Gastroesophageal sphincter (tissue), 4 donors: Measurements from ENCODE around the gene NOSIP. TPM values are rescaled to one million over a fixed set of nuclear protein-coding genes. Genes with fewer than 3 reads are reported as not detected.

Experiments used
- ATAC-seq: fragments of 150-250 bp; one replicate; pipeline ENCODE4 v1.9.1; 2016; ENCODE audit warnings: mild to moderate bottlenecking, moderate library complexity
- H3K27ac ChIP-seq, 4 donors: fragments of 200-600 bp; sonication (generic) in 3 of 4; 1 replicate in 3 of 4; 2 replicates in 1 of 4; pipeline ENCODE4 v1.5.1; 2016 to 2019
- H3K27me3 ChIP-seq: fragments of 200-600 bp; sonication (generic); one replicate; pipeline ENCODE4 v1.5.1; 2019
- H3K36me3 ChIP-seq, 2 donors: fragments of 200-600 bp; sonication (generic); one replicate each; pipeline ENCODE4 v1.5.1; 2019; ENCODE audit warnings: control low read depth in 1 of 2
- H3K4me1 ChIP-seq, 3 donors: fragments of 200-600 bp; sonication (generic); 1 replicate in 2 of 3; 2 replicates in 1 of 3; pipeline ENCODE4 v1.5.1; 2016 to 2019; ENCODE audit warnings: control low read depth in 2 of 3
- H3K4me3 ChIP-seq, 2 donors: fragments of 200-600 bp; sonication (generic); one replicate each; pipeline ENCODE4 v1.5.1; 2019; ENCODE audit warnings: mild to moderate bottlenecking in 1 of 2, moderate library complexity in 1 of 2
- H3K9me3 ChIP-seq, 3 donors: fragments of 200-600 bp; sonication (generic); one replicate each; pipeline ENCODE4 v1.5.1; 2017 to 2019; ENCODE audit warnings: control low read depth in 2 of 3
- EP300 ChIP-seq: sonication (generic); formaldehyde crosslinking; IDR thresholded peaks from one replicate; pipeline ENCODE4 v1.6.1; 2017; ENCODE audit warnings: antibody characterized with exemption, mild to moderate bottlenecking
- POLR2A ChIP-seq, 2 donors: fragments of 450-650 bp; IDR thresholded peaks; one replicate each; pipeline ENCODE4 v1.6.1; 2017; ENCODE audit warnings: antibody characterized with exemption in 2 of 2, mild to moderate bottlenecking in 2 of 2, moderate library complexity in 1 of 2
- POLR2AphosphoS5 ChIP-seq: sonication (generic); formaldehyde crosslinking; IDR thresholded peaks from one replicate; pipeline ENCODE4 v1.6.1; 2017; ENCODE audit warnings: antibody characterized with exemption
- WGBS, 2 donors: methylation state at CpG; one replicate each; pipeline ENCODE4 v1.1.5; 2018; ENCODE audit warnings: low coverage in 1 of 2; 5-methylcytosine and 5-hydroxymethylcytosine counted together
- total RNA-seq, 4 donors: library from RNA; depleted of rRNA; stranded (reverse); fragments of >200 nt; gene quantifications; one replicate each; pipeline ENCODE4 v1.1.0, GENCODE V29; 2016
- TF ChIP-seq, protein P1 (sequence below), 4 experiments: fragments of 200-600 bp in 2 of 4; fragments of 450-650 bp in 2 of 4; sonication (generic) in 1 of 4; IDR thresholded peaks; one replicate each; pipeline ENCODE4 v1.5.1; 2017 to 2019; ENCODE audit warnings: antibody characterized with exemption in 4 of 4, mild to moderate bottlenecking in 2 of 4, moderate library complexity in 2 of 4

The NOSIP gene
- total RNA-seq, 4 donors from 2014 or later = 45.5 to 59.6 (median 51.8) TPM

DNA sequence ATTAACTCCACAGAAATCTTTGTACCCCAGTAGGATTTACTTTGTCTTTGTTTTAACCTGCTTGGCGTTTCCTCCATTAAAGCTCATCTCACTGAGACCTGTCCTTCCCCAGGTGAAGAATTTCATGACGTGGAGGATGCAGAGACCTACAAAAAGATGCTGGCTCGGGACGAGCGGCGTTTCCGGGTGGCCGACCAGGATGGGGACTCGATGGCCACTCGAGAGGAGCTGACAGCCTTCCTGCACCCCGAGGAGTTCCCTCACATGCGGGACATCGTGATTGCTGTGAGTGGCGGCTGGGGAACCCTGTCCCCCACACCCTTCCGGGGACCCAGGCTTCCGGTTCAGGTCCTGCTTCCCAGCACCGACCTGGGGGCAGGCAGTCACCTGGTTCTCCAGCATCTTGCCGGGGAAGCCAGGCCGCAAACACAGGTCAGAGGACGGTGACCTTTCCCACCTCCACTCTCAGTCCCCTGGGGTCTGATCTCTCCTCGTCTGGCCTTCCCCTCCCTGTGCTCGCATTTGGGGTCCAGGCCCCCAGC lies 43.4 kb downstream of the NOSIP start:
- Histone ChIP-seq H3K27me3 (no peaks in the 10 kb centered on the region), H3K4me1 (peaks cover 0 to 22% (median 12%) of the 10 kb centered on the region in 3 donors), H3K36me3 (peaks cover 0 to 30% of the 10 kb centered on the region in 2 donors), H3K4me3 (no peak overlapping the region), H3K9me3 (no peaks in the 10 kb centered on the region), H3K27ac (no peak overlapping the region)
- TF ChIP-seq POLR2AphosphoS5 = no peak
- TF ChIP-seq POLR2A (IDR thresholded peaks at IDR 0.05) = no peak
- no peak for TF ChIP-seq EP300
- TF ChIP-seq, protein P1, sequence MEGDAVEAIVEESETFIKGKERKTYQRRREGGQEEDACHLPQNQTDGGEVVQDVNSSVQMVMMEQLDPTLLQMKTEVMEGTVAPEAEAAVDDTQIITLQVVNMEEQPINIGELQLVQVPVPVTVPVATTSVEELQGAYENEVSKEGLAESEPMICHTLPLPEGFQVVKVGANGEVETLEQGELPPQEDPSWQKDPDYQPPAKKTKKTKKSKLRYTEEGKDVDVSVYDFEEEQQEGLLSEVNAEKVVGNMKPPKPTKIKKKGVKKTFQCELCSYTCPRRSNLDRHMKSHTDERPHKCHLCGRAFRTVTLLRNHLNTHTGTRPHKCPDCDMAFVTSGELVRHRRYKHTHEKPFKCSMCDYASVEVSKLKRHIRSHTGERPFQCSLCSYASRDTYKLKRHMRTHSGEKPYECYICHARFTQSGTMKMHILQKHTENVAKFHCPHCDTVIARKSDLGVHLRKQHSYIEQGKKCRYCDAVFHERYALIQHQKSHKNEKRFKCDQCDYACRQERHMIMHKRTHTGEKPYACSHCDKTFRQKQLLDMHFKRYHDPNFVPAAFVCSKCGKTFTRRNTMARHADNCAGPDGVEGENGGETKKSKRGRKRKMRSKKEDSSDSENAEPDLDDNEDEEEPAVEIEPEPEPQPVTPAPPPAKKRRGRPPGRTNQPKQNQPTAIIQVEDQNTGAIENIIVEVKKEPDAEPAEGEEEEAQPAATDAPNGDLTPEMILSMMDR (IDR thresholded peaks at IDR 0.05) = no peak
- ATAC-seq = no peak
- 88% methylated on average over 13 of the region's 22 CpGs; no CpG with 5 or more reads in 1 of the 2 donors for WGBS, 2 donors

DNA sequence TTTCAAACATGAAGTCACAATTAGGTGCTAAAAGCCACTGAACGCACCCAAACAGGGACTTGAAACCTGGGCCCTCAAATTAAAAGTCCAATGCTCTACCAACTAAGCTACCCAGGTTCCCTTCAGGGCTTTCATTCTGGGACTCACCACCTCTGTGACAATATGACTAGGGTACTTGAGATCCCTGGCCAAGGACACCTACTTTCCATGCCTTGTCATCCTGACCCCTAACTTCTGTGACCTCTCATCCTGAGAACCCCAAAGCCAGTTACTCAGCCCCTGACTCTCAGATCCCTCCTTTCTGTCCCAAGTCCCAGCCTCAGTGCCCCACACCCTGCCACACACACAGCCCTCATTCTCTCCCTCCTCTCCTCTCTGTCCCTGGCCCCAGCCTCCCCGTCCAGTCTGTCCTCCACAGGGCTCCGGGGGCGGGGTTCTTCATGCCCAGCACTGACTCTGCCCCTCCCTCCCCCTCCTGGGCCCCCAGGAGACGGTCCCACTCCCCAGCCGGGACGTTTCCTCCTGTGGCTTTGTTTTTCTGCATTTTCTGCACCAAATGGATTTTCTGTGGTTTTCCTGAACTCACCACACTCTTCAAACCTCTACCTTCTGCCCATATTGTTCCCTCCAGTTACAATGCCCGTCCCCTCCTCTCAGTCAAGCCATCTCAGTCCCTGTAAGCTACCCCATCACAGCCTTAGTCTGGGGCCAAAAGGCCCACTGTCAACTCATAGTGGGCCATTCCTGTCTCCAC lies 45.5 kb downstream of the NOSIP start:
- TF ChIP-seq EP300 (no peak), POLR2AphosphoS5 (no peak), POLR2A (IDR thresholded peaks at IDR 0.05) (no peak)
- TF ChIP-seq, protein P1 (IDR thresholded peaks at IDR 0.05) = no peak
- Histone ChIP-seq H3K4me1 (peaks cover 0 to 22% (median 12%) of the 10 kb centered on the region in 3 donors), H3K27ac (no peak overlapping the region), H3K27me3 (no peaks in the 10 kb centered on the region), H3K9me3 (no peaks in the 10 kb centered on the region), H3K4me3 (peak overlapping the region; percentile 33 to 62), H3K36me3 (peaks cover 0 to 33% of the 10 kb centered on the region in 2 donors)
- 83 to 100% methylated on average over 2 to 7 of the region's 8 CpGs for WGBS, 2 donors
- no peak for ATAC-seq

DNA sequence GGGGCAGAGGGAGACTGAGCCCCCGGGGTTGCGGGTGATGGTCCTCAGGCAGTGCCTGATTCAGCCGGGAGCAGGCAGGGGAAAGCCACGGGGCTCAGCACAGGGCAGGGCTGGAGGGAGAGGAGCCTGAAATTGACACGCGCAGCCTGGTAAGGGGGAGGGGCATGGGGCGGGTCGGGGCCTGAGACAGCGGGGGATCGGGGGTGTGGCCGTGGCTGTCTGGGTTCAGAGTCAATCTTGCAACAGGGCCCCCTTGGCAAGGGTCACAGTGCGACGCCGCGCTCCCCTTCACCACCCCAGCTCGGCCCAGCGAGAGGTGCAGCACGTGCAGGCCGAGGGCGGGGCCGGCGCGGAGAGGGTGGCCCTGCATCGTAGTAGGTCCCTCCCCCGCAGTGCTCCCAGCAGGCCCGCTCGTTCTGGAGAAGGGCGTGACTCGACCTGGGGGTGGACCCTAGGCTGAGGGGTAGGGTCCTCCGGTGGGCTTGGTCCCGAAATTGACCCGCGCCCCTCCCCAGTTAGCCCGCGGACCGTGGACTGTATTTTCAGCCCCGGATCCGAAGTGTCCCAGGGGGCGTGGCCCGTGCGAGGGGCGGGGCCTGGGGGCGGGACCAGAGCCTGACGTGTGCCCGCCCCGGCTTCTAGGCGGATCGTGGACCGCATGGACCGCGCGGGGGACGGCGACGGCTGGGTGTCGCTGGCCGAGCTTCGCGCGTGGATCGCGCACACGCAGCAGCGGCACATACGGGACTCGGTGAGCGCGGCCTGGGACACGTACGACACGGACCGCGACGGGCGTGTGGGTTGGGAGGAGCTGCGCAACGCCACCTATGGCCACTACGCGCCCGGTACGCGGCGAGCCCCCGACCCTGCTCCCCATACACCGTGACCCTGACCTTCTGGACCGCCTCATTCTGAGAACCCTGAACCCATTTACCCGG lies 46.5 kb downstream of the NOSIP start:
- H3K9me3 ChIP-seq = no peaks in the 10 kb centered on the region
- H3K27me3 ChIP-seq = no peaks in the 10 kb centered on the region
- 11 to 27% methylated on average over 3 of the region's 87 CpGs for WGBS, 2 donors
- peaks cover 0 to 22% (median 12%) of the 10 kb centered on the region in 3 donors for H3K4me1 ChIP-seq
- H3K27ac ChIP-seq = peak overlapping the region in 2 of 4 donors; percentile 0 to 23
- H3K36me3 ChIP-seq = peaks cover 0 to 24% of the 10 kb centered on the region in 2 donors
- peak; percentile 94 for ATAC-seq
- H3K4me3 ChIP-seq = peak overlapping the region; percentile 33 to 62
- TF ChIP-seq EP300 = no peak
- TF ChIP-seq, protein P1 (IDR thresholded peaks at IDR 0.05) = peak in 3 of 4 experiments; percentile 33 to 51 (median 45)

DNA sequence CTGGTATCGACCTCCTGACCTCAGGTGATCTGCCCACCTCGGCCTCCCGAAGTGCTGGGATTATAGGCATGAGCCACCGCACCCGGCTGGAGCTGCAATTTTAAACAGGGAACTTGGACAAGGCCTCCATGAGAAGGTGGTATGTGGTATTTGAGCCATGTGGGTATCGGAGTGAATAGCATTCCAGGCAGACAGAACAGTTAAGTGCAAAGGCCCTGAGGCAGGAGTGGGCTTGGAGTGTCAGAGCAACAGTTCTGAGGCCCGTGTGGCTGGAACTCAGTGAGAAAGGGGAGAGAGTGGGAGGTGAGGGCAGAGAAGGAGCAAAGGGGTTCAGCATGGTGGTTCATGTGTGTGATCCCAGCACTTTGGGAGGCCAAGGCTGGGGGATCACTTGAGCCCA lies 49.6 kb downstream of the NOSIP start:
- no peak overlapping the region for H3K27ac ChIP-seq
- ATAC-seq = no peak
- H3K36me3 ChIP-seq = peaks cover 0 to 11% of the 10 kb centered on the region in 2 donors
- TF ChIP-seq EP300 (no peak), POLR2A (IDR thresholded peaks at IDR 0.05) (no peak), POLR2AphosphoS5 (no peak)
- TF ChIP-seq, protein P1 (IDR thresholded peaks at IDR 0.05) = no peak
- H3K4me1 ChIP-seq = peaks cover 0 to 39% (median 17%) of the 10 kb centered on the region in 3 donors
- no peaks in the 10 kb centered on the region for H3K27me3 ChIP-seq
- no peak overlapping the region for H3K4me3 ChIP-seq
- no peaks in the 10 kb centered on the region for H3K9me3 ChIP-seq
- 75 to 100% methylated on average over 2 of the region's 7 CpGs for WGBS, 2 donors
